NCI-H2107 treated with DMSO at 0.1 percent for 48 hours (cell line): ENCODE results near the gene ZBTB20.

Source experiments
- DNase-seq: peaks from one replicate; lab custom pipeline; 2025; ENCODE audit not compliant: unreplicated experiment; lab: John Stamatoyannopoulos, UW

Gene ZBTB20

DNA sequence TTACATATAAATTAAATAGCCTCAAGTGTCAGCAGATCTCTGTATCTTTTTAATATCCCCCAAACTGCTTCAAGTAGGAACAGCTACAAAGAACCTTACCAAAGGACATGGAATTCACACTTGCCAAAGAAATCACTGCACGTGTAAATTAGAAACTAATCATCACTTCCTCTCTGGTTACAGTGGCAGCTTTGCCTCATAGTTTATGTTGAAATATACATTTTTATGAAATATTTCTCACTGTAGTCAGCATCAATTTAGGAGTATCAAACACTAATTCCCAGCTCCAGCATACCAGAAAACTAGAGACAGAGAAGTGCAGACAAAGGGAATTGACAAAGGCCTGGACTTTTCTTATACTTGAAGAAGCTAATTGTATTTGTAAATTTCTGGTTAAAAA lies 592.4 kb downstream of the ZBTB20 start:
- no peak for DNase-seq

DNA sequence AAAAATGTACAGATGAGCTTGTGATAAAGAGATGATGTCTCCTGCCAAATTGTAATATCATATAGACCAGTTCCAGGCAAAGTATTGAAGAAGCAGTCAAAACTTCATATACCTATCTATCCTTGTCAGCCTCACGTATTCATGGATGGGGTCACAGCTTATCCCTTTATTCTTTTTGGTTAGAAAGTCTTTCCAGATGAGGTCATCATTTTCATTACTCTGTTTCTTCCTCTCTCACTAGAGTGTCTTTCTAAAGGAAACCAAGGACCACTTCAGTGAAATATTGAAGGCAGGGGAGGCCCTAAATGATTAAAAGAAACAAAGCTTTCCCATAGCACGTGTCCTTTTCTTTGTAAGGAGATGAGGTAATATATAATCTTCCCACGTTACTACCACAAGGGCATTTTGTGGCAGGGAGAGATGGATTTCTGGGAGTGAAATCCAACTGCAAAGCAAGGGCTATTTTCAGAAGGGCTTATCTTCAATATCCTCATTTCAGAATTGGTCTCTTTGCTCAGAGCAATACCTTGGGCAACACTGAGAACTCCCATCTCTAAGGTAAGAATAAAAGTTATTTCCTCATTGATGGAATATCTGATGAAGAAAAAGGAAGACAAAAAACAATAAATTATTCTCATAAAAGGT lies 593.0 kb downstream of the ZBTB20 start:
- no peak for DNase-seq

DNA sequence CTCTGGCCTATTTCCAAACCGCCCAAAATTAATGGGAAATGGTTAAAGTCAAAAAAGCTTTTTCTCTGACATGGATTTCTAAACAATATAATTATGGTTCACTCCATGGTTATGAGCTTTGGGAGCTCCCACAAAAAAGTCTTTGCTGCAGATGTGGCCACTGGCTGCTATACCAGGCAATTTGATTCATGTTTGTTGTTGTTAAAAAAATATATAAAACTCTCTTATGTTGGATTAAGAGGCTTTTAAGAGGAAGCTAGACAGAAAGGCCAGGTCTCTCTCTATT lies 594.6 kb downstream of the ZBTB20 start:
- no peak for DNase-seq

DNA sequence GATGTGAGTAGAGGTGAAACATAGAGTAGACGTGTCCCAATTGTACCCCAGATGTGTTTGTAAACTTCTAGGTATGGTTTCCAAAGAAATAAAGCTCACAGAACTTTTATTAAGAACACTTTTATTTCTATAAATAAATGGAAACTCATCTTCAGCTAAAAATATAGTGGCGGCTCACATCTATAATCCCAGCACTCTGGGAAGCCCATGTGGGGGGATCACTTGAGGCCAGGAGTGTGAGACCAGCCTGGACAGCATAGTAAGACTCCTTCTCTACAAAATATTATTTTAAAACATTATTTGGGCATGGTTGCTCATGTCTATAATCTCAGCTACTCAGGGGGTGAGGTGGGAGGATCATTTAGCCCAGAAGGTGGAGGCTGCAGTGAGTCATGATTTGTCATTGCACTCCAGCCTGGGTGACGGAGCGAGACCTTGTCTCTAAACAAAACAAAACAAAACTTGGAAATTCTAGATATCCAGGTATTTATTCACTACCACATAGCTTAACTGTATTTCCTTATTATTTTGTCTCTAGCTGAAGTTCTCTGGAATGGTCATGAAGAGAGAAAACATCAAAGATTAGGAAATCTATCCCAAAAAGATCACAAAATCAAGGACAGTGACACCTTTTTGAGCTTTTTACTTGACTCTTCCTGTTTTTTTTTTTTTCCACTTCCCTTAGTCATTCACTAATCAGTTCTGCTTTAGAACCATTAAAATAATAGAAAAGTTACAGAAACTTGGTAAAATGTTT lies 595.1 kb downstream of the ZBTB20 start:
- DNase-seq: no peak

DNA sequence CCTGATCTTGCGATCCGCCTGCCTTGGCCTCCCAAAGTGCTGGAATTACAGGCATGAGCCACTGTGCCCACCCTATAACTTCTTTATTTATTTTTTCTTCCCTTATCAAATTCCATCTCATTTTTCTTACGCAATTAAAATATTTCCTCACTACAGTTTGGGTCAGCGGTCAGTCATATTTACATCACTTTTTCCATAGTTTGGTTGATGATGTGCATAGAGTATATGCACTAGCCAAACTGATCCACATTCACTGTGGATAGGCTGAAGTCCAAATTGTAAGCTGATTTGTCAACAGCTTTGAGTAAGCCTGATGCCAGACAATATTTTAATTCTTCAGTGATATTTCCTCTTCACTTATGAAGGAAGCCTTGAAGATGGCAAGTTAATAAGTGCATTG lies 596.9 kb downstream of the ZBTB20 start:
- DNase-seq: no peak

DNA sequence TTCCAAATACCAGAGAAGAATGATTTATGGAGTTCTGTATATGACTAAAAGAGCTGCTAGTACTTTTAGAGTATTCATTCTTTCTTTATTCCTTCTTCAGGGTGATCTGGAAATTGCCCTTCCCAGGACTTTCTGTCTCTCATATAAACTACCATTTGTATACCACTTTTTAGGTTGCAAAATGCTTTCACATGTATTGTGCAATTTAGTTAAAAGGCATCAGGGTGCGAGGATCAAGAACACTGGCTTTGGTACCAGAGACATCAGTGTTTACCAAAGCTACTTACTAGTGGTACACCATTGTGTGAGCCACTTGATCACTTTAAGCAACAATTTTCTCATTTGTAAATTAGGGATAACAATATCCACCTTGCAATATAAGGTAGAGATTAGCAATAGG lies 601.9 kb downstream of the ZBTB20 start:
- DNase-seq: no peak

DNA sequence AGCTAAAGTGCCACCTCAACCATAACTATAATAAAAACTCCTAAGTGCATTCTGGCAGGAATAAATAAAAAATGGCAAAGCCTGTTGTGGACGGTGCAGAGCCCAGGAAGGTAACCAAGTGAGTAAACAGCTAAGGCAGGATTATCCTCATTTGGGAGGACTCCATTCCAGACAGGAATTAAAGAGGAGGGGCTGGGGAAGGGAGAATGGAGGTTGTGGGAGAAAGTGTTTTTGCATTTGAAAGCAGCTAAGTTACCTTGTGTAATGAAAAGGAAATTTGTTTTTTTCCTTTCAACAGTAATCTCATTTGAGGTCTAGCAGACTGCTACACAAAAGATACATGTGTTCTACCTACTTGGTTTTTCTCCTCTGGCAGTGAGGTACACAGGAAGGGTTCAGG lies 604.7 kb downstream of the ZBTB20 start:
- no peak for DNase-seq

DNA sequence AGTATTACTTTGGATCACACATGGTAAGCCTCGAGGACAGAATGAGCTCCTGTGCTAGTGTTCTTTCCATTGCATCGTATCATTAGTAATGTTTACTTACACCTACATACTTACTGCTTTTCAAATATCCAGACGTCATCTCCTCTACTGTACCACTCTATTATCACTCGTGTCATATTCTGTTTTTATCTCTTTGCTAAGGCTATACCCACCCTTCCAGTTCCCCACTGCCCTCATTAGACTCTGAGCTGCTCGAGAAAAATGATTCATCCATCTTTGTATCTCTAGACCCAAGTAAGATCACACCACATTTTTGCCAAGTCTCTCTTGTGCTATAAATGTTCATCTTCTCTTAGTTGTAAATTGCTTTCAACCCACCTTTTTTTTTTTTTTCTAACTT lies 607.6 kb downstream of the ZBTB20 start:
- no peak for DNase-seq

DNA sequence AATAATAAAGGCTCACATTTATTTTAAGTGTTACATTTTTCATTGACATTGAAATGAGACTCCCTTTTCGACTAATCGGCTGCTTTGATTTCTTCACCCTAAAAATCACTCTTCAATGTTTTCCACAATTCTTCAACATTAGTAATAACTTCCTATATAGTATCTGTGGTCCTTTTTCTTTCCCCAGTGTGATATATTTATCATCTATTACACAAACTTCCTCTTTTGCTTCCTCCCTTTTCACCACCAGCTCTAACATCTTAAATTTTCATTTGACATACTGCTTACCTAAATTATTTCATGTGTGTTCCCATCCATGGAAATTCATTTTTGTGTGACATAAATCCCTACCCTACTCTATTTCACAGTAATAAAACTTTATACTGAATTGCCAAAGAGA lies 608.9 kb downstream of the ZBTB20 start:
- DNase-seq: no peak

DNA sequence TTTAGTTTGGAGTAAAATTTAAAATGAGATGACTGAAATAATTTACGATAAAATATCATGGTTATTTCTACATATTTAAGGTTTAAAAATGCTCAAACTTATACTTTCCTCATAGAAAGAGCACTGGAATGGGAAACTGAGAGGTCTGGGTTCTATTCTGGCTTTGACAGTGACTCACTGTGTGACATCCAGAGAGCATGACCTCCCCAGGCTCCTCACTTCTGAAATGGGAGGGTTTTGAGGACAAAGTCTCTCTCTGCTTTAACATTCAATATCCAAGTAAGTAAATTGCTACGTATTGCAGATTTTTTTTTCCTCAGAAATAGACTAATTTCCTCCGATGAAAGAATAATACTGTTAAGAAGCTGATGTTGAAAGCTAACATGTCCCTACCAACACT lies 618.6 kb downstream of the ZBTB20 start:
- DNase-seq: no peak

DNA sequence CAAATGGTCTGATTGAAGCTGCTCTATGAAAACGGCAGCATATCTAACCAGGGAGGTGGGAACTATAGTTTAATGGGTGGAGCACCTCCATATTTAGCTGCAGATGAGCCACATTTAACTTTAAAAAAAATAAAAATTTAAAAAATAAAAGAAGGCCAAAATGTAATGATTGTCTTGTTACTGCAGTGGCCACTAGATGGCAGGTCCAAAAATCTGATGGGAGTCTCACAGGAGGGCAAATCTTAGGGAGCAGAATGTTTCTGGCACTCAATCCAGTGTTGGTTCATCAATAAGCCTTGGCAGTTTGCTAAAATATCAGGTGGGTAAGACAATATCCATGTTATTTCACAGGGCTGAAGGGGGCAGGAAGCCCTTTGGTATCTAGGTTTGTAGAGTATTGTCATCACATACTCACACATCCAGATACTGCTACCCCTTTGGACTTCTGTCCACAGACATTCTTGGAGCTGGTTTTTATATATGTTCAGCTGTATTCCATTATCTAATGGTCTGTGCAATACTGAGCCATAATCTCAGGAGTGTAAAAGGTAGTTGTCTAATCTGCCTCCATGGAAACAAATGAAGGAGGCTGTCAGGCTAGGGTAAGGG lies 619.9 kb downstream of the ZBTB20 start:
- DNase-seq: peak; percentile 28

DNA sequence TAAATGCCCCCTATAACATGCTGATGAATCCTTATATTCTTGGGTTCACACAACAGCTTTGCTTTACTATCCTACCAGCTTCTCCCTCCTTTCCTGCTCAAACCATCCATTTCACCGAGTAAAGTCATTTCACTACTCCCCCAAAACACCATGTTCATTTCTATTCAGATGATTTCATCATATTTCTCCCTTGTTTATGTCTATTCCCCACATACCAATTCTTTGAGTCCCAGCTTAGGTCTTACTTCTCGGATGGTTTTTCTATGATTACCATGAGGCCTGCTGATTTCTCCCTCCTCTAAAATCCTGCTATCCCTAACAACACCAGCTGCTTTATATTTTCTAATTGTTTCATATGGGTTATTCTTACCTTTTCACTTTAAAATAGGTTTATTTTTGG lies 621.8 kb downstream of the ZBTB20 start:
- no peak for DNase-seq

DNA sequence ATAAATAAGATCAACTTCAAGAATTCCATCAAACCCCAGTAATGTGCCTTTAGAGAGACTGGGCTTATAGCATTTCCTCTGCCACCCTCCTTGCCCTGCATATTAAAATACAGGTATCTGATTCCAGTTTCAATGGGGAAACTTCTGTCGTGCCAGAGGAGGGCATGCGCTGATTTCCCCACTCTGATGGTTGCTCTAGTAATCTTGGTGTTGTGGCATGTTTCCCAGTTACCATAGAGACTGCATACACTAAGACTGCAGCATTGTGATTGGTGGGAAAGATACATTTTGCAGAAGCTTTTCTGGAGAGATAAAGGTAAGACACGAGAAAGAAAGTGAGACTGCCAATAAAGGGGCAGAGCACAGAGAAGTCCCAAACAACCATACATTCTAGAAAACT lies 627.7 kb downstream of the ZBTB20 start:
- no peak for DNase-seq

DNA sequence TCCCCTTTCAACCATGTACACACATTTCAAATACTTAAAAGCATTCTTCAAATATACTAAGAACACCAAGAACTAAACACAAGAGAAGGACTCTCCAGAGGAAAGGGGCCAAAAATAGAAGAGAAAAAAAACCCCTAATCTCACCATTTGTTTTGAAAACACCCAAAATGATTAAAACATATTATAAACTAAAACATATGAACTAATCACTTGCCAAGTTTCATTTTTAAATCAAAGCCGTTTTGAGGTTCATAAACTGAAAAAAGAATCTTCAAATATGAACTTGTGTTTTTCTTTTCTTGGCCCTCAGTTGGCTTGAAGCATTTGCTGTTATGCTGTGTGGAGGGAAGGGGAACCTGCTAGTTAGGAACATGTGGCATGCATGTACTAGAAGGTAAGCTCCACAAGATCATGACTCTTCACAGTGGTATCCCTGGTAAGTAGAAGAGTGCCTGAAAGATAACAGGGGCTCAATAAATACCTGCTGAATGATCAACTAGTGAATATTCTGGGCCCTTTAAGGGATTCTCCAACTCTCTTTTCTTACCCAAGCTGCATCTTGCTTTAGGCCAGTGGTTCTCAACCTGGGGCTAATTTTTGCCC lies 628.8 kb downstream of the ZBTB20 start:
- no peak for DNase-seq

DNA sequence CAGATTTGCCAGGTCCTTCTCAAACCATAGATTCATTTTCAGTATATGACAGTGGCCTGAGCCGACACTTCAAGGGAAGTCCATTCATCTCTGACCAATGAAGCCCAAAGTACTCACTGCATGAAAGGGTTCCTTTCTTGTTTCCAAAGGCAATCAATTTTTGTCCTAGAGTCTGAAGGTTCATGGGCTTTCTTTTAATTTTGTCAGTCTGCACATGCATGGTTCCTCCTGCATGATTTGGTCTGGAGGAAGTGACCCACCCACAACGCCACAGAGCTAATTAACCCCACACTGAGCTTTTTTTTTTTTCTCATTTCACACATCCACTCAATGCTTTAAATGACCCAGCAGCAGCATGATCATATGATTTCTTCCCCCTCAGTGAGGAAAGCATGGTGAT lies 636.9 kb downstream of the ZBTB20 start:
- DNase-seq: no peak

DNA sequence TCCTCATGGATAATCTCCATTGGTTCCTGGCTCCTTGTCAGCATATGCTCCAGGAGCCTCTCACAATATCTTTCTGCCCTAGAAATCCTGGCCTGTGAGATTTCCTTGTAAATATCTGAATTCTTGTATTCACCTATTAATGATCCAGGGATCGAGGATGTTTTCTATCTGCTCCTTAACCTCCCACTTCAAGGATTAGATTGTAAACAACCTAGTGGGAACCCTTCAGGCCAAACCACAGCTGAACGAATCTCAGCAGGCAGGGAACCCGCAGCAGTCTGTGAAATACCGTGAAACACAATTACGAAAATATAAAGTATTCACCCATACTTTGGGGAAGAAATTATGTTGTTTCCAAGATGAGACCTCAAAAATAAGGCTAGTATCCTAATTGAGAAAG lies 637.3 kb downstream of the ZBTB20 start:
- DNase-seq: no peak

DNA sequence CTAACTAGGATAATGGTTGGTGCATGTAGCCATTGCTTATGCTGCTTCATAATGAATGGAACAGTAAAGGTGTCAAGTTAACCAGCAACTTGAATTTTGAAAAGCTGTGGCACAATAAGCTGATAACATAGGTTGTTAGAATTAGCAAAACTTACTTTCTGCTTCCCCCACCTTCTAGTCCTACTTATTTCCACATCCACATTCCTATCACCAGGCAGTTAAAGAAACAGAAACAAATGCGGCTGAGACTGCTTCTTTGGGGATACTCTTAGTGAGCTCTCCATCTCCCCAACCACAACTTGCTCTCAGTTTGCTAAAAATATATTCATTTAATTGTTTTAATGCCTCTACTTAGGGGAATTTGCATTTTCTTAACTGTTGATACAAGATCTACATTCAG lies 638.1 kb downstream of the ZBTB20 start:
- DNase-seq: no peak

DNA sequence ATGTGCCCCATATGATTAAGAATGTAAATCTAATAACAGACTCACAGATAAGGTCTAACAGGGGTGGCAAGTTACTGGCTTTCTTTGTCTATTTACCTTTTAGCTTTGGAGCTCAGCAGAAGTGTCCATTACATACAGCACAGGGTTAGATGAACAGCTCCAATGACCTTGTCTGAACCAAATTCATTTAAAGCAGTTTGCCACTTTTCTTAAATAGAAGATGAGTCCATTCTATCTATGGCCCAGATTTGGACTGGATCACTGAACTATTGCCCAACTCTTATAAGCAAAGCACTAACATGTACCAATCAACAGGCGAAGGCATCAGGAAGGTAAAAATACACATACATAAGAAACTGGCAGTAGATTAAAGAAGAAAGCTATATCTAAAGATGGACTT lies 638.9 kb downstream of the ZBTB20 start:
- DNase-seq: no peak

DNA sequence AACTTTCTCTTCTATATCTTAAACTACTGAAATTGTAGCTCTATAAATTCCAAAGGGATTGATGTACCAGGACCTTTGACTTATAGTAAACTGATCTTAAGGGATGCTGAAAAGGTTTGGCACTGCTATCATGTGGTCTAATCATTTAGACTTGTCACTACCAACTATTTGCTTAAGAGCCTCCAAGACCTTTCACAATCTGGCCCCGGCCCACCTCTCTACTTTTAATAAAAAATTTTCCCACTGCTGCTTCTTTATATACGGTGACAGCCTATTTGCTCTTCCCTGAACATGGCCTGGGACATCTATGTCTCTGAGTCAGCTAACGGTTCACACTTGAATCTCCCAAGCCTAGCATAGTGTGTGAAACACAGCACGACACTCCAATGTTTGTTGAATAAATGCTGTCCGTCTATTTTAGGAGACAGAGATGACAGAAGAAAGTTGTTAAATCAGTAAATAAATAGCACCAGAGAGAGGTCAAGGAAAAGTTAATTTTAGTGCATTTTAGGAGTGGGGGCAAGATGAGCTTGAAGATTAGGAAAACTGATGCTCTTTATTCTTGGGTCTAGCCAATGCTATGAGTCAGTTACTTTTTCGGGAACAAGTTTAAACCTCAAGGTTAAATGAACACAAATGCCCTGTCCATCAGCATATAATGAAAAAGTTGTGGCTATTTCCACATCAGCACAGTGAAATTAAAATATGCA lies 640.3 kb downstream of the ZBTB20 start:
- DNase-seq: no peak

DNA sequence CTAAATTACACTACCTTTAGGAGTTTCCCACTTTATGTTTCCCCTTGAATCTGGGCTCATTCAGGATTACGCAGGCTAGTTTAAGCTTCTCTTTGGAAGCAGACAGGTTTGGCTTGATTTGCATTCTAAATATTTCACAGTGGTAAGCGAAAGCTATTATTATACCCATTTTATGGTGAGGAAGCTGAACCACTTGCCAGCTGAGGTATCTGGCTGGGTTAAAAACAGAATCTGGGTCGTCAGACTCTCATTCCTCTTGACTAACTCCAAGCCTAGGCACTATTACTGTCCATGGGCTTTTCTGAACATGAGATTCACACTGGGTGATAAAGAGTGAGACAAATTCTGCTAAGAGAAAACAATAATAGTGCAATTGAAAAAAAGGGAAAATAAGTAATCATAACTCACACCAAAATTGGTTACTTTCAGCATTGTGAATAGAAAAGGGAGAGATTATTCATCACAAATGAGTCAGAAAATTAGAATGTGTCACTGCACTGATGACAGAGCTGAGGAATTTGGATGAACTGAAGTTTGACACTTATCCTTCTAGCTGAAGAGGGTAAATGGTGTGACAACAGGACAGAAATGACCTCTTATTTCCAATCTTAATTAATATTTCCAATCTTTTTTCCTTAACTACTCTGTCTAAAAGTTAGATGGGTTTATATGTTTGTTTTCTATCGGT lies 642.0 kb downstream of the ZBTB20 start:
- DNase-seq: no peak

DNA sequence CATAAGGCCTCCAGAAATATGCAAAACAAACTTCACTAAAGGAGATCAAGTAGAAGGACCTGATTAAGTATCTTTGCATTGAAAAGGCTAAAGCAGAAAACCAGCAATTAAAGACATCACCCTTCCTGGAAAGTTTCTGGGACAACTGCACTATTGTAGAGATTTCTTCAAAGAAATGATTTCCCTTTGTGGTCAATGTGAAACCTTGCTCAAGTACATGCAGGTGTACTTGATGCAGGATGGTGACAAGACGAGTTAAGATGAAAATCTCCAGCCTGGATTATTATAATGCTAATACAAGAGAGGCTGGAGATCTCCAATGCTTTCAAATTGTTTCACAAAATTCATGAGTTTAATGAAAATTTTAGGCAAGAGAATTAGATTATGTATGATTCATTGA lies 644.9 kb downstream of the ZBTB20 start:
- no peak for DNase-seq
